ENCODE data around the gene IFNA7.

GRCh38 chr9:21153336-21154017 is 48.5 kb downstream of the IFNA7 start:
- TF ChIP-seq PHF8 (IDR thresholded peaks at IDR 0.05; ENCODE audit: borderline replicate concordance, low read depth) (no peak), CTCF (IDR thresholded peaks at IDR 0.05) (no peak), EP300 (IDR thresholded peaks at IDR 0.05) (no peak)
